Measurements from ENCODE around the gene CPEB4.

DNA sequence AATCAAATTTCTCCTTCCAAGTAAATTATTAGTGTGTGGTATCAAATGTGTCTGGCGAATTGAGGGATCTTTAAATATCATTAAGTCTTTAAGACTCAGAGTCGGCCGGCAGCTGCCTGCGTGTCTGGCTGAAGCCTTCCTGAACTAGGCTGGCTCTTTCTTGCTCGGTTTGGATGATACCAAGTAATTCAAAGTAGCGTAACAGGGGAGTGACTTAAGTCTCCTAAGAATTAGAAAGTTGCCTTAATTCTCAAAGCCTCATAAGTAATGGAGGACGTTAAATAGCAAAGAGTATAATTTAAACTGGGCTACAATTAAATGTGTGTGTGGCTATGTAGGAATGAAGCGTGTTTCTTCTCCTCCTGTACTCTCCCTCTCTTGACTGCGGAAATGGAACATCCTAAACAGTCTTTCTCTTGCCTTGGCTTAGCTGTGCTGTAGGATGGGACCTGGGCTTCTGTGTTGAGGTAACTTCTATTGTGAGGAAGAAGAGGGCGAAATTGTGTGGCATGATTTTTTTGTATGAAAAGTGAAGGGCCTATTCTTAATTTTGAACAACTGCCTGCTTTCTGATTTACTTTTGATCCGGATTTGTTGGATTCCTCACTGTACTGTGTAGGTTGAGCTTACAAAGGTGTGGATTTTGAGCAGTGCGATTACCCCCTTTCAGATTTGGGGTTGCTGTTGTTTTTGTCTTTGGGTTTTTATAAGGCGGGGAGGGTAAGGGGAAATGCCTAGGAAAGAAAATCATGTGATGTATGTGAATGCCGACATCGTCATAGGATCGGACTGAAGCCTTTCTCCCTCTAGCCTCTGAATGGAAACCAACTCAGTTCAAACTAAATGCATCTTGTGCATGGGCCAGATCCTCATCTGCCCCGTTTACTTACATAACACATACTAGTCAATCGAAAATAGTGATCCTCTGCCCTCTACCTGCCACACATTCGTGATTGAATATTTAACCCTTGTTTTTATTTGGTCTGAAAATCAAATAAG, 29.9 kb downstream of the CPEB4 start:
- TF ChIP-seq EZH2phosphoT487 (IDR thresholded peaks at IDR 0.05; ENCODE audit: insufficient read depth, low read depth) = no peak
- TF ChIP-seq EZH2 (IDR thresholded peaks at IDR 0.05; ENCODE audit: insufficient read depth, poor library complexity, severe bottlenecking) = no peak

Measured in GM23248 (cell line).